ENCODE measurements around the gene POR. TPM values are rescaled to one million over a fixed set of nuclear protein-coding genes. Genes with fewer than 3 reads are reported as not detected.

POR gene
- total RNA-seq, 1 donor from 2014 or later = 244 TPM

- Histone ChIP-seq H3K4me1 (peaks cover 45% of the 10 kb centered on the region), H3K27ac (peak overlapping the region; percentile 79), H3K27me3 (ENCODE audit: low read depth) (no peaks in the 10 kb centered on the region), H3K9me3 (no peaks in the 10 kb centered on the region), H3K36me3 (peaks cover 29% of the 10 kb centered on the region), H3K4me3 (no peak overlapping the region)
- no peak for DNase-seq
- ATAC-seq = no peak
- no peak for TF ChIP-seq CTCF (IDR thresholded peaks at IDR 0.05)
- intact Hi-C loops (cut with DNase I) = no loop called here
Observed at GRCh38 chr7:75967055-75967454, 52.1 kb downstream of the POR start.

- TF ChIP-seq CTCF (IDR thresholded peaks at IDR 0.05) = no peak
- Histone ChIP-seq H3K27me3 (ENCODE audit: low read depth) (no peaks in the 10 kb centered on the region), H3K4me1 (peaks cover 50% of the 10 kb centered on the region), H3K9me3 (no peaks in the 10 kb centered on the region), H3K27ac (peak overlapping the region; percentile 79), H3K36me3 (peaks cover 34% of the 10 kb centered on the region), H3K4me3 (peak overlapping the region; percentile 12)
- intact Hi-C loops (cut with DNase I) = no loop called here
- peak; percentile 36 to 57 for ATAC-seq
- no peak for DNase-seq
Observed at GRCh38 chr7:75967487-75967997, 52.6 kb downstream of the POR start.

GRCh38 chr7:75968012-75968411, 53.1 kb downstream of the POR start:
- peaks cover 39% of the 10 kb centered on the region for H3K36me3 ChIP-seq
- ATAC-seq (no peak), DNase-seq (no peak)
- no peaks in the 10 kb centered on the region for H3K27me3 ChIP-seq (ENCODE audit: low read depth)
- intact Hi-C loops (cut with DNase I) = no loop called here
- no peaks in the 10 kb centered on the region for H3K9me3 ChIP-seq
- peak overlapping the region; percentile 79 for H3K27ac ChIP-seq
- no peak for TF ChIP-seq CTCF (IDR thresholded peaks at IDR 0.05)
- H3K4me3 ChIP-seq = peak overlapping the region; percentile 12
- H3K4me1 ChIP-seq = peaks cover 52% of the 10 kb centered on the region

GRCh38 chr7:75968561-75969001, 53.6 kb downstream of the POR start:
- TF ChIP-seq CTCF (IDR thresholded peaks at IDR 0.05) = no peak
- H3K9me3 ChIP-seq = no peaks in the 10 kb centered on the region
- no peaks in the 10 kb centered on the region for H3K27me3 ChIP-seq (ENCODE audit: low read depth)
- ATAC-seq (no peak), DNase-seq (no peak)
- intact Hi-C loops (cut with DNase I) = no loop called here
- peaks cover 52% of the 10 kb centered on the region for H3K4me1 ChIP-seq
- H3K36me3 ChIP-seq = peaks cover 44% of the 10 kb centered on the region
- peak overlapping the region; percentile 79 for H3K27ac ChIP-seq
- H3K4me3 ChIP-seq = peak overlapping the region; percentile 12

- H3K4me1 ChIP-seq = peaks cover 52% of the 10 kb centered on the region
- H3K36me3 ChIP-seq = peaks cover 50% of the 10 kb centered on the region
- ATAC-seq (no peak), DNase-seq (no peak)
- H3K9me3 ChIP-seq = no peaks in the 10 kb centered on the region
- no peak for TF ChIP-seq CTCF (IDR thresholded peaks at IDR 0.05)
- H3K27ac ChIP-seq = peak overlapping the region; percentile 79
- no peaks in the 10 kb centered on the region for H3K27me3 ChIP-seq (ENCODE audit: low read depth)
- peak overlapping the region; percentile 6 for H3K4me3 ChIP-seq
- intact Hi-C loops (cut with DNase I) = no loop called here
Observed at GRCh38 chr7:75969182-75969581, 54.2 kb downstream of the POR start.

Data from lower lobe of right lung (tissue), 2 donors.